Suprapubic skin (tissue), 3 donors: Measurements from ENCODE around the gene CTNNA3.

Experiments used
- CTCF ChIP-seq, 2 donors: fragments of 200-600 bp in 1 of 2; fragments of 450-650 bp in 1 of 2; sonication (generic) in 1 of 2; IDR thresholded peaks; one replicate each; pipeline ENCODE4 v1.5.1; 2016 to 2019; ENCODE audit warnings: antibody characterized with exemption in 2 of 2, mild to moderate bottlenecking in 1 of 2, moderate library complexity in 1 of 2
- POLR2A ChIP-seq, 2 donors: fragments of 450-650 bp; IDR thresholded peaks; one replicate each; pipeline ENCODE4 v1.6.1; 2017; ENCODE audit warnings: antibody characterized with exemption in 2 of 2, mild to moderate bottlenecking in 2 of 2, moderate library complexity in 2 of 2

GRCh38 chr10:66671064-66671463 lies 1024.9 kb downstream of the CTNNA3 start:
- TF ChIP-seq CTCF (IDR thresholded peaks at IDR 0.05) = no peak
- no peak for TF ChIP-seq POLR2A (IDR thresholded peaks at IDR 0.05)
